ENCODE data around the gene DUSP8.

The DUSP8 gene

DNA sequence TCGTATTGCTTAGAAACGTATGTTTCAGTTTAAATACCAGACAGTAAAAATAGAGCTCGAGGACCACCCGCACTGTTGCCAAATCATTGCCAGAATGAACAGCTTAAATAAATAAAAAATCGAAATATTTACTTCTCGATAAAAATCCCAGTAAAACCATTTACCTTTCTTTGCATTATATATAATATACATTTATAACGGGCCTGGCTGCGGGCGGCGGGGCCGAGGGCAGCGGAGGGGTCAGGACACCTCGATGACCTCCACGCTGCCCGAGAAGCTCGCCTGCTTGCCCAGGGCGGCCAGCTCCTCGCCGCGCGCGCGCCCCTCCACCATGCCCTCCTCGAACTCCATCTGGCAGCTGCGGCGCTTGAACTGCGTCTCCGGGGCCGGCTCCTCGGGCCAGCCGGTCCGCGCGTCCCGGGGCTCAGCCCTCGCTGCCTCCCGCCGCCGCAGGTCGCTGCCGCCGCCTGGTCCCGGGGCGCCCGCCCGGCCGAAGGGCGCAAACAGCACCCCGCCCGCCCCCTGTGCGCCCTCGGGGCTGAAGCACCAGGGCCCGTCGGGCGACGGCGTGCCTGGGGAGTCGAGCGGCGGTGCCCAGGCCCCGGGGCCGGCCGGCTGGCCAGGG is 15.7 kb downstream of the DUSP8 start:
- POLR2A ChIA-PET, result no interaction called here
- H3K4me3 ChIP-seq (ENCODE audit: low read depth, low read length), result no peak overlapping the region
- CTCF ChIA-PET, result interaction anchor here (0.6 to 6.0 kb wide), 3 partner anchors 10 to 354 kb away, joined by 3 to 41 read pairs (median 10); no protein-coding TSS in a partner anchor
- TF ChIP-seq, protein P1, sequence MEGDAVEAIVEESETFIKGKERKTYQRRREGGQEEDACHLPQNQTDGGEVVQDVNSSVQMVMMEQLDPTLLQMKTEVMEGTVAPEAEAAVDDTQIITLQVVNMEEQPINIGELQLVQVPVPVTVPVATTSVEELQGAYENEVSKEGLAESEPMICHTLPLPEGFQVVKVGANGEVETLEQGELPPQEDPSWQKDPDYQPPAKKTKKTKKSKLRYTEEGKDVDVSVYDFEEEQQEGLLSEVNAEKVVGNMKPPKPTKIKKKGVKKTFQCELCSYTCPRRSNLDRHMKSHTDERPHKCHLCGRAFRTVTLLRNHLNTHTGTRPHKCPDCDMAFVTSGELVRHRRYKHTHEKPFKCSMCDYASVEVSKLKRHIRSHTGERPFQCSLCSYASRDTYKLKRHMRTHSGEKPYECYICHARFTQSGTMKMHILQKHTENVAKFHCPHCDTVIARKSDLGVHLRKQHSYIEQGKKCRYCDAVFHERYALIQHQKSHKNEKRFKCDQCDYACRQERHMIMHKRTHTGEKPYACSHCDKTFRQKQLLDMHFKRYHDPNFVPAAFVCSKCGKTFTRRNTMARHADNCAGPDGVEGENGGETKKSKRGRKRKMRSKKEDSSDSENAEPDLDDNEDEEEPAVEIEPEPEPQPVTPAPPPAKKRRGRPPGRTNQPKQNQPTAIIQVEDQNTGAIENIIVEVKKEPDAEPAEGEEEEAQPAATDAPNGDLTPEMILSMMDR (IDR thresholded peaks at IDR 0.05; ENCODE audit: insufficient read depth, low read length, missing control alignments), result no peak
- DNase-seq (ENCODE audit: low read depth, low spot score), result no peak

DNA sequence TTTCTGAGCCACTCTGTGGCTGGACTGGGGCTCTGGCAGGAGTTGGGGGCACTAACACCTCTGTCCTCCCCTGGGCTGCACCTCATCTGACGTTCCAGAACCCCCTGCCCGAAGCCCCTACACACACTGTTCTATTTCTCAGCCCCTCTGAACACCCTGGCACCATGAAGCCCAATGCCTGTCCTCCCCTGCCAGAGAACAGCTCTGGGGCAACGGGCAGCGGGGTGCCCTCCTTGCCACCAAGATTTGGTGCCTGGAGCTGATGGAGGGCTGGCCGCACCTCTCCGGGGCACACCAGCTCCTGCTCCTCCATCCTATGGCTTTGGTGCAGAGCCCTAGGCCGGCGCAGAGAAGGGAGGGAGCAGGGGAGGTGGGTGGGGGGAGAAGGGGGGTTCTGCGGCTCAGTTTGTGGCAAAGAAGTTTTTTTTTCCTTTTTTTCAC is 16.3 kb downstream of the DUSP8 start:
- H3K4me3 ChIP-seq (ENCODE audit: low read depth, low read length), result no peak overlapping the region
- CTCF ChIA-PET, result interaction anchor here (0.6 to 6.0 kb wide), 3 partner anchors 9 to 353 kb away, joined by 3 to 41 read pairs (median 10); no protein-coding TSS in a partner anchor
- DNase-seq (ENCODE audit: low read depth, low spot score), result no peak
- POLR2A ChIA-PET, result no interaction called here
- TF ChIP-seq, protein P1 (IDR thresholded peaks at IDR 0.05; ENCODE audit: insufficient read depth, low read length, missing control alignments), result no peak

DNA sequence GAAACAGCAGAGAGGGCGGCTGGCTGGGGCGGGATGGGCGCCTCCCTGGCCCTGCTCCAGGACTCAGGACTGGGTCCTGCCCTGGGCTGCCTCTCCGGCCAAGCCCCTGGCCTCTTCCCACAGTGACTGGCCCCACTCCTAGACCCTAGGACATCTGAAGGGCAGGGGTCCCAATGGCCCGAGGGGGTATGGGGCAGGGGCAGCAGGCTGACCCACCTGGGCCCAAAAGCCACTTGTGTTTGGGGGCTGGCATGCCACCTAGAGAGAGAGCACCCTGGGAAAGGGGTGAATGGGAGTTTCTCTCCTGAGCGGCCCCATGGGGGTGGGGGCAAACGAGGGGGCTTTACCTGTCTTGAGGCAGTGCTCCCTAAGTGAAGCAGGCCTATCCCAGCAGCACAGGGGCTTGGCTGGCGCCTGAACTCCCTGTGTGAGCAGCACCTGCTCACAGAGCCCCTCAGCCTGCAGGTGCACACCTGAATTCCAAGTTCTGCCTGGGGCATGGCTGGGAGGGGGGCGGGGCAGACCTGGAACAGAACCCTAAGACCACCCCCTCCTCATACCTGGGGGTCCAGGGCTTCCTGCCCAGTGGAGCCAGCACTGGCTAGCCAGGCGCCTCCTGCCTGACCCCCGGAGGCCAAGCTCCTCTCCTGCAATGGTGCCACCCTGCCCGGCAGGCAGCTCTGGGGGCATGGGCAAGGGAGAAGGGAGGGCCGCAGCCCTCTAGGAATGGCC is 16.9 kb downstream of the DUSP8 start:
- ChIA-PET CTCF (interaction anchor here (1.6 to 6.0 kb wide), 3 partner anchors 8 to 20 kb away, joined by 10 to 41 read pairs (median 26); no protein-coding TSS in a partner anchor), POLR2A (no interaction called here)
- no peak overlapping the region for H3K4me3 ChIP-seq (ENCODE audit: low read depth, low read length)
- TF ChIP-seq, protein P1 (IDR thresholded peaks at IDR 0.05; ENCODE audit: insufficient read depth, low read length, missing control alignments), result no peak
- no peak for DNase-seq (ENCODE audit: low read depth, low spot score)

DNA sequence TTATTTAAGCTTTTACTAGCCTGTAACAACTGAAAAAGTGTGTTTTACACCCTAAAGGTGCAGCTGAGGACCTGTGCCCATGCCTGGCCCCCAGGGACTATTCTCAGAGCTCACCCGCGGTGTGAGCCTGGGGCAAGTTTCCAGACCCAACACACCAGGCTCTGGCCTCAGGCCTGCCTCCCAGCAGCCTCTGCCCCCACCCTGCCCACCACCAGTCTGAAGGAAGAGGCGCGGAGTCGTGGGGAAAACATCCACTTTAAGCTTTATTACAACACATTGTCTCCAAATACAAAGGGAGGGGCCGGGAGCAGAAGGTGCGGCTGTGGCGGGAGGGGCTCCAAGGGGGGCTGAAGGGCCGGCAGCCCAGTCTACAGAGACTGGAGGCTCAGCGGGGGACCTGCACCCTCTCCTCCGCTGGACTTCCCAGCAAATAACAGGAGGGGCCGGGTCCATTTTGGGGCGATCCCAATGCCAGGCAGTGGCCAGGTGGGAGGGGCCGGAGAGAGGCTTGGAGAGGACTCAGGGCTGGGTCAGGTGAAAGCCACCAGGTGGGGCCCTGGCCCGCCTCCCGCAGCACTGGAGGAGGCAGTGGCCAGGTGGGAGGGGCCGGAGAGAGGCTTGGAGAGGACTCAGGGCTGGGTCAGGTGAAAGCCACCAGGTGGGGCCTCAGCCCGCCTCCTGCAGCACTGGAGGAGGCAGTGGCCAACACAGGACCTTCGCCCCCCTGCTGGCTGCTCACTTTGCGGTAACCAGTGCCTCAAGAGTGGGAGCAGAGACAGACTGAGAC is 18.1 kb downstream of the DUSP8 start:
- ChIA-PET CTCF (interaction anchor here (3.2 kb wide), 1 partner anchor 21 kb away, joined by 26 read pairs; no protein-coding TSS in a partner anchor), POLR2A (interaction anchor here (1.5 kb wide), 1 partner anchor 22 kb away, joined by 3 read pairs; no protein-coding TSS in a partner anchor)
- TF ChIP-seq, protein P1 (IDR thresholded peaks at IDR 0.05; ENCODE audit: insufficient read depth, low read length, missing control alignments), result no peak
- H3K4me3 ChIP-seq (ENCODE audit: low read depth, low read length), result no peak overlapping the region
- no peak for DNase-seq (ENCODE audit: low read depth, low spot score)

DNA sequence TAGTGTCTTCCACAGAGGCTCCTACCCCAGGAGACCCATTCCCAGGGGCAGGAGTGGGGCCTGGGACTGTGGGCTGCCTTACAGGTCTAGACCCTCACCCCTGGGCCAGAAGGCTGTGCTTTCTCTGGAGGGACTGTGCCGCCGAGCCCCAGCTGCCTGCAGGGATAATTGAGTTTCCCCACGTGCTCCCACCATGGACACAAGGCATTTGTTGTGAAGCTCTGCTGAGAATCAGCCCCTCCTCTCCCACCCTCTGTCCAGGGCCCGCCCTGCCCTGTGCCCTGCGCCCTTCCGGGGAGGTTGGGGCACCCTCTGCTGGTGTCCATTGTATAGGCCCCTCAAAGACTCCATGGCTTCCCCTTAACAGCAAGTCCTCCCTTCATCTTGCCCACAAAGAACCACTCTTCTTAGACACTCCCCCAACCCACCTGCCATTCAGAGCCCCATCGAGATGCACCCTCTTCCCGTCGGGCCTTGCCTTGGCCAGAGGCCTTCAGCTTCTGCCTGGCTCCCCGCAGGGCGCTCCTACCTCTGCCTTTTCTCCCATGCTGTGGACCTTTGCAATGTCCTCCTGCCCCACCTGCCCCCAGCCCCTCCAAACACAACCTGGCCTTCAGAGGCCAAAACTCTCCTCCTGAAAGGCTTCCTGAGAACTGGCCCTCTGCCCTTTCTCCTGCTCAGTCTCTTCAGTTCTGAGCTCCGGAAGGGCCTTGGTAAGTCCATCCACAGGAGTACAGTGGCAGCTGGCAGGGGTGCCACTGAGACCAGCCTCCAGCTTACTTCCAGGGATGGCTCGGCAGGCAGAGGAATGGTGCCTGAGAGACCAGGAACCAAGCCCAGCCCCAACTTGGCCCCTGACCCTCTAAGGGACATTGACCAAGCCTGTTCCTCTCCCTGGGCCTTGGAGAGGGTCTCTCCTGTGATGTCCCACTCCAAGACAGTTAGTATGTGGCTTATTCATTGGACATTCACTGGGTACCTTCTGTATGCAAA is 22.4 kb downstream of the DUSP8 start:
- H3K4me3 ChIP-seq (ENCODE audit: low read depth, low read length), result no peak overlapping the region
- TF ChIP-seq, protein P1 (IDR thresholded peaks at IDR 0.05; ENCODE audit: insufficient read depth, low read length, missing control alignments), result no peak
- CTCF ChIA-PET, result interaction anchor here (2.1 to 17.2 kb wide), 3 partner anchors 9 to 35 kb away, joined by 7 to 266 read pairs (median 47); no protein-coding TSS in a partner anchor
- POLR2A ChIA-PET, result interaction anchor here (0.6 kb wide), 1 partner anchor 12 kb away, joined by 3 read pairs; no protein-coding TSS in a partner anchor
- DNase-seq (ENCODE audit: low read depth, low spot score), result no peak

Data from AG04449 (cell line).